ENCODE measurements around the gene ZSCAN31.
"Not testable (repeated sequence)": the region's sequence is repeated elsewhere in the genome, so short reads cannot be mapped to it uniquely, and the experiment has no call there.

The ZSCAN31 gene

GRCh38 chr6:28335564-28336283 lies at the start of gene ZSCAN31:
Gene ZSCAN31, minus strand, starts transcription at chr6:28336148. Its CDS starts 6,465 bp downstream, at chr6:28329683.
- peak; percentile 90 for DNase-seq (ENCODE audit: low spot score)

GRCh38 chr6:28384143-28384533 lies 48.2 kb upstream of the ZSCAN31 start:
- DNase-seq (ENCODE audit: low spot score): no peak

GRCh38 chr6:28383235-28384142 lies 47.5 kb upstream of the ZSCAN31 start:
- DNase-seq (ENCODE audit: low spot score): peak; percentile 67

GRCh38 chr6:28380381-28380780 lies 44.4 kb upstream of the ZSCAN31 start:
- DNase-seq (ENCODE audit: low spot score): no peak

GRCh38 chr6:28378644-28379043 lies 42.7 kb upstream of the ZSCAN31 start:
- DNase-seq (ENCODE audit: low spot score): no peak

- DNase-seq (ENCODE audit: low spot score): no peak
These were observed 41.9 kb upstream of the ZSCAN31 start for GRCh38 chr6:28377879-28378278.

- DNase-seq (ENCODE audit: low spot score): no peak
These were observed 38.0 kb upstream of the ZSCAN31 start for GRCh38 chr6:28373925-28374324.

- no peak for DNase-seq (ENCODE audit: low spot score)
These were observed 35.9 kb upstream of the ZSCAN31 start for GRCh38 chr6:28371706-28372451.

GRCh38 chr6:28371280-28371679 lies 35.3 kb upstream of the ZSCAN31 start:
- DNase-seq (ENCODE audit: low spot score): no peak

GRCh38 chr6:28370440-28370839 lies 34.5 kb upstream of the ZSCAN31 start:
- DNase-seq (ENCODE audit: low spot score): no peak

- no peak for DNase-seq (ENCODE audit: low spot score)
These were observed 33.5 kb upstream of the ZSCAN31 start for GRCh38 chr6:28369463-28369862.

GRCh38 chr6:28368522-28368921 lies 32.6 kb upstream of the ZSCAN31 start:
- DNase-seq (ENCODE audit: low spot score): no peak

GRCh38 chr6:28365590-28365989 lies 29.6 kb upstream of the ZSCAN31 start:
- DNase-seq (ENCODE audit: low spot score): not testable (repeated sequence)

GRCh38 chr6:28360961-28361360 lies 25.0 kb upstream of the ZSCAN31 start:
- DNase-seq (ENCODE audit: low spot score): no peak

- not testable (repeated sequence) for DNase-seq (ENCODE audit: low spot score)
These were observed 23.6 kb upstream of the ZSCAN31 start for GRCh38 chr6:28359562-28359961.

GRCh38 chr6:28357036-28357435 lies 21.1 kb upstream of the ZSCAN31 start:
- no peak for DNase-seq (ENCODE audit: low spot score)

- DNase-seq (ENCODE audit: low spot score): no peak
These were observed 20.7 kb upstream of the ZSCAN31 start for GRCh38 chr6:28356666-28357020.

GRCh38 chr6:28355743-28356665 lies 20.1 kb upstream of the ZSCAN31 start:
- DNase-seq (ENCODE audit: low spot score): peak; percentile 76

- DNase-seq (ENCODE audit: low spot score): no peak
These were observed 19.0 kb upstream of the ZSCAN31 start for GRCh38 chr6:28354688-28355554.

GRCh38 chr6:28353981-28354676 lies 18.2 kb upstream of the ZSCAN31 start:
- no peak for DNase-seq (ENCODE audit: low spot score)

Data from AG08396 (cell line).